Activated CD4-positive, alpha-beta memory T cell treated with anti-CD3 and anti-CD28 coated beads, Interleukin-2, amount 10 ng/mL, durations not matched to agents 7 days and 5 days (primary cell): Measurements from ENCODE around the gene HEPHL1. TPM values are rescaled to one million over a fixed set of nuclear protein-coding genes. Genes with fewer than 3 reads are reported as not detected.

Source experiments
- CTCF ChIA-PET: fragments of 350-600 bp; sonication (Branson Sonifier 250); formaldehyde crosslinking; loops from one replicate; lab custom pipeline; 2021; ENCODE audit warnings: antibody characterized with exemption, inconsistent platforms; lab: Charles Lee
- POLR2A ChIA-PET: fragments of 350-600 bp; sonication (Branson Sonifier 250); formaldehyde crosslinking; loops from one replicate; lab custom pipeline; 2021; ENCODE audit warnings: antibody characterized with exemption; lab: Charles Lee
- DNase-seq: peaks from one replicate; pipeline ENCODE4 v3.0.0-alpha.2; 2020
- H3K27ac Mint-ChIP-seq: one replicate; pipeline ENCODE4 v1.8.0; 2021; ENCODE audit warnings: mild to moderate bottlenecking, mixed read lengths
- H3K27me3 Mint-ChIP-seq: one replicate; pipeline ENCODE4 v1.8.0; 2021; ENCODE audit warnings: mixed read lengths
- H3K36me3 Mint-ChIP-seq: one replicate; pipeline ENCODE4 v1.8.0; 2021; ENCODE audit warnings: low read depth, mixed read lengths
- H3K4me1 Mint-ChIP-seq: one replicate; pipeline ENCODE4 v1.8.0; 2021; ENCODE audit warnings: mixed read lengths
- H3K4me3 Mint-ChIP-seq: one replicate; pipeline ENCODE4 v1.8.0; 2021; ENCODE audit warnings: mild to moderate bottlenecking, mixed read lengths
- H3K9me3 Mint-ChIP-seq: one replicate; pipeline ENCODE4 v1.8.0; 2021; ENCODE audit warnings: mixed read lengths
- total RNA-seq, 2 experiments: library from RNA; stranded (reverse); gene quantifications; one replicate each; pipeline ENCODE4 v1.2.3, GENCODE V29; 2021

Gene HEPHL1
- total RNA-seq, 2 experiments from 2014 or later = not detected

DNA sequence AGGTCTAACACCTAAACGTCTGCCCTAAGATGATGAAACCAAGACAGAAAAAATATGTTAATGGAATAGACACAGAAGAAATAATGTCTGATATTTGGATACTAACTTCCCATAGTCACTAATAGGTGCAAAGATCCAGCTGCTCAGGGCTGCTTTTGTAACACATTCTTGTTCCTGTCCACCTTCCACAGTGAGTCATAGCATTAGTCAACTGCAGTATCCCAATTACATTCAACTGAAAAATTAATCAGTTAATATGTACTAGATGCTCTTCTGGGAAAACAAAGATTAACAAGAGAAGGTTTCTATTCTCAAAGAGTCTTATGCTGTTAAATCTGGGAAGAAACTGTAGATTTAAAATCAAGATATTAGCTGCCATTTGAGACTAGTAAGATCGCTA is 47.6 kb downstream of the HEPHL1 start:
- Mint-ChIP-seq H3K27ac (no peak overlapping the region), H3K27me3 (no peaks in the 10 kb centered on the region), H3K36me3 (no peaks in the 10 kb centered on the region), H3K4me1 (no peaks in the 10 kb centered on the region), H3K4me3 (no peak overlapping the region), H3K9me3 (no peaks in the 10 kb centered on the region)
- no peak for DNase-seq
- ChIA-PET CTCF (no interaction called here), POLR2A (no interaction called here)

DNA sequence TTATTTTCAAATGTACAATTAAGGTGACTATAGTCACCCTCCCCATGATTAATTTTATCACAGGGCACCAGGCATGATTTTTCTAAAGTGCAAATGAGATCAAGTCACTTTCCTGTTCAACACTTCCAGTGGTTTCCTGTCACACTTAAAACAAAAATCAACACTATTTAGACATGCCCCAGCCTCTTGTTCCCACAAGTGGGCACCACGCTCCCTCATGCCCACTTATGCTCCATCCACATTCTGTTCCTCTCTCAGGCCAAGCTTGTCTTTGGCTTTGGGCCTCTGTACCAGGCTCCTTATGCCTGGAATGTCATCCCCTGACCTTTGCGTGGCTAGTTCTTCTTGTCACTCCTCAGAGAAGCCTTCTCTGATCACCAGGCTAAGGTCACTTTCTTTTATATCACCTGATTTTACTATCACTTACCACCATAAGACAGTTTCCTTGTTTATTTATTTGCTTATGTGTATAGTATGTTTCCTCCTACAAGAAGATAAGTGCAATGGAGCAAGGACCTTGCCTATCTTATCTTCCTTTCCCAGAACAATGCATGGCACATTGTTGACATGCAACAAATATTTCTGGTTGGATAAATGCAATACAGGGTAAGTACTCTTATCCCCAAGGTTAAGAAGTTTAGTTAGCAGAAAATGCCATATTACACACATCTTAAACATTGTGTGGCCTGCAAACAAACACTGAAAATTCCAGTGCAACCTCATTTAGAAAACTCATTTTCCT is 56.6 kb downstream of the HEPHL1 start:
- DNase-seq = no peak
- ChIA-PET POLR2A (no interaction called here), CTCF (no interaction called here)
- H3K27ac Mint-ChIP-seq = no peak overlapping the region
- H3K27me3 Mint-ChIP-seq = peaks cover 7% of the 10 kb centered on the region
- H3K36me3 Mint-ChIP-seq = no peaks in the 10 kb centered on the region
- H3K9me3 Mint-ChIP-seq = no peaks in the 10 kb centered on the region
- H3K4me3 Mint-ChIP-seq = no peak overlapping the region
- no peaks in the 10 kb centered on the region for H3K4me1 Mint-ChIP-seq

DNA sequence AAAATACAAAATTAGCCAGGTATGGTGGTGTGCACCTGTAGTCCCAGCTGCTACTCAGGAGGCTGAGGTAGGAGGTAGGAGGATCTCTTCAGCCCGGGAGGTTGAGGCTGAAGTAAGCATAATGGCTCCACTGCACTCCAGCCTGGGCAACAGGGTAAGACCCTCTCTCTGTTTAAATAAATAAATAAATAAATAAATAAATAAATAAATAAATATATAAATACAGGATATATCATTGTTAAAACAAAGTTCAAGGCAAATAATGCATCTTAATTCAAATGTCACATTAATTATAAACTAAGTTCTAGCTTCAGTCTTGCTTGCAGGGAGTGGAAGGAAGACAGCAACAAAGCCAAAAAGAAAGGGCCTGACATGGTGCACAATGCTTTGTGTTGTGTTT is 63.0 kb downstream of the HEPHL1 start:
- Mint-ChIP-seq H3K36me3 (no peaks in the 10 kb centered on the region), H3K27ac (no peak overlapping the region), H3K27me3 (peaks cover 12% of the 10 kb centered on the region), H3K4me1 (no peaks in the 10 kb centered on the region), H3K9me3 (no peaks in the 10 kb centered on the region), H3K4me3 (no peak overlapping the region)
- POLR2A ChIA-PET = no interaction called here
- CTCF ChIA-PET = no interaction called here
- DNase-seq = no peak

DNA sequence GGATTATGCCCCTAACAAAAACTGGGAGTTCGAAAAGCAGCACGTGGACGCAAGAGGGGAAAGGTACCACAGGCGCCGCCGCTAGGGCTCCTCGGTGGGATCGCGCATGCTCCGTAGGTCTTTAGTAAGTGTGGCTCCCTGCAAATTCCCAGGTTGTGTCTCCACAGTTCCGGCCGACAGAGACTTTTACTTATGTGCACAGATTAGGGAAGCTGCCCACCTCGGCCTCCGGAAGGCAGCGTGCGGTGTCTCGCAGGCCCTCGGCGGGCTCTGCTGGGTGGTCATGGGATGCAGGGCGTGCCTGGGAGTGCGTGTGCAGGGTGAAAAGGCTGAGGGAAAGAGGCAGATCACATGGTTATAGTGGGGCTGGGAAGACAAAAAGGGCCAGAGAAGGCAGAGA is 67.8 kb downstream of the HEPHL1 start:
- CTCF ChIA-PET = no interaction called here

DNA sequence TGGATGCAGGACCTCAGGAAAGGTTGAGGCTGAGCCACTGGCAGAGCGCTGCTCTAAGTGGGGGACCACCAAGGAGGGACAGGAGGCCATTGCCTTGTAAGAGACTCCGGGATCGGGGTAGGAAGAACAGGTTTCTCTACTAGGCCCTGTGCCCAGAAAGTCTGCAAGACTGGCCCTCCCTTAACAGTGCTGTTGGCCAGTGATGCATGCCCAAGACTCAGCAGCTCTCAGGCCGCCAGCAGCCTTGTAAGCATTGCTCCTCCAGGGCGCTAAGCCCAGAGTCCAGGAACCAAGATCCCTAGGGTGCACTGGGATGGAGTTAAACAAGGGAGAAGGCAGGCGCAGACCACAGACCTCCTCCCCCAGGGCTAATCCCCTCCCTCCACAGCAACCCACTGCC is 68.2 kb downstream of the HEPHL1 start:
- Mint-ChIP-seq H3K36me3 (no peaks in the 10 kb centered on the region), H3K27ac (no peak overlapping the region), H3K9me3 (no peaks in the 10 kb centered on the region), H3K4me3 (no peak overlapping the region), H3K4me1 (no peaks in the 10 kb centered on the region), H3K27me3 (peaks cover 5% of the 10 kb centered on the region)
- POLR2A ChIA-PET = no interaction called here
- CTCF ChIA-PET = no interaction called here
- DNase-seq = no peak

More for the DNA sequence above, 67.8 kb downstream of the HEPHL1 start:
- peaks cover 5% of the 10 kb centered on the region for H3K27me3 Mint-ChIP-seq
- H3K4me1 Mint-ChIP-seq = no peaks in the 10 kb centered on the region
- no peaks in the 10 kb centered on the region for H3K9me3 Mint-ChIP-seq
- POLR2A ChIA-PET = no interaction called here
- no peak overlapping the region for H3K4me3 Mint-ChIP-seq
- DNase-seq = no peak
- H3K36me3 Mint-ChIP-seq = no peaks in the 10 kb centered on the region
- H3K27ac Mint-ChIP-seq = no peak overlapping the region

DNA sequence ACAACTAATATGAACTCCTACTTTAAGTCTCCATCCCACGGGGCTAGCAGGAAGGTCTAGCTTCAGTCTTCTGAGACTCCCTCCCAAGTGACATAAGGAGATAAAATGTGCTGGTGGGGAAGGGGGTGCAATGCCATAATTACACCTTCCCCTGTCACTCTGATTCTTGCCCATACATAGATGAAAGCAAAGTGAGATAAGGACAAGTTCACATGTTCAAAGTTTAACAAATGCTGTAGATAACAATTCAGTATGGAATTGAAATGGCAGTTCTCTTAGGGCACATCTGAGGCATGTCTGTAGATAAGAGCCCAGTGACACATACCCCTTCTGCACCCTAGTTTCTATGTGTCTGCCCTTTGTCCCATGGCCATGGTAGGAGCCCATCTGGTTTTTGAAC is 69.2 kb downstream of the HEPHL1 start:
- no peak overlapping the region for H3K4me3 Mint-ChIP-seq
- no peaks in the 10 kb centered on the region for H3K9me3 Mint-ChIP-seq
- no peaks in the 10 kb centered on the region for H3K36me3 Mint-ChIP-seq
- ChIA-PET CTCF (no interaction called here), POLR2A (no interaction called here)
- DNase-seq = no peak
- H3K27me3 Mint-ChIP-seq = peaks cover 5% of the 10 kb centered on the region
- H3K4me1 Mint-ChIP-seq = no peaks in the 10 kb centered on the region
- H3K27ac Mint-ChIP-seq = no peak overlapping the region

DNA sequence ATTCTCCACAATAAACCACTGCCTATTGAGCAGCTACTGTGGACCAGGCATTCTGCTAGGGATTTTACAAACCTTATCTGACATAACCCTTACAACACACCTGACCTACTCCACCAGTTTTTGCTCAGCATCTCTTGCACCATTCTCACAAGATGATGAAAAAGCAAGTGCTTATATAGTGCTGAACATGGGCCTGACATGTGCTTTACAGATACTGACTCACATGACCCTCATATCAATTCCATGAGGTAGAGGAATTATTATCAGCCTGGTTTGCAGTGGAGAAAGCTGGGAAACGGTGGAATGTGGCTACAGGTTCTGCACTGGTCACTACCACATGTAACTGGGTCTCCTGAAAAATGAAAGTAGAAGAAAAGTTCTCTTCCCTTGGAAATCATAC is 69.9 kb downstream of the HEPHL1 start:
- H3K4me3 Mint-ChIP-seq = no peak overlapping the region
- no peaks in the 10 kb centered on the region for H3K4me1 Mint-ChIP-seq
- ChIA-PET POLR2A (no interaction called here), CTCF (no interaction called here)
- DNase-seq = no peak
- H3K36me3 Mint-ChIP-seq = no peaks in the 10 kb centered on the region
- H3K9me3 Mint-ChIP-seq = no peaks in the 10 kb centered on the region
- H3K27me3 Mint-ChIP-seq = peaks cover 5% of the 10 kb centered on the region
- no peak overlapping the region for H3K27ac Mint-ChIP-seq

DNA sequence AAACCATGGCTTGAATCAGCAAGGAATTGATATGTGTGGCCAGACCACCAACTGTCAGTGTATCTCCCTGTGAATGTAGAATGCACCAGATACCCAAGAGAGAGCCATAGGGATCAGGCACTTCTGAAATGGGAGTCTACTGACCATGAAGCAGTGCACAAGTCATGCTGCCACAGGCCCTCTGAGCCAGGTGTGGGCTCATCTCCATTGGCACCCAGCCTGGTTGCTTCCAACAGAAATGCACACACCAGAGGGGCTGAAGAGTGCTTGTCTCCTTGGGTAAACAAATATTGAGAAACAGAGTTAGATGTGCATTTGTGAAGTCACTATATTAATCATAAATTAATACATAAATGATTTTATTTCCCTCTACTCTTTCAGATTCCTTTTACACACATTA is 79.1 kb downstream of the HEPHL1 start:
- H3K4me1 Mint-ChIP-seq = no peaks in the 10 kb centered on the region
- H3K27me3 Mint-ChIP-seq = no peaks in the 10 kb centered on the region
- H3K9me3 Mint-ChIP-seq = no peaks in the 10 kb centered on the region
- DNase-seq = no peak
- CTCF ChIA-PET = no interaction called here
- H3K4me3 Mint-ChIP-seq = no peak overlapping the region
- POLR2A ChIA-PET = no interaction called here
- H3K36me3 Mint-ChIP-seq = no peaks in the 10 kb centered on the region
- no peak overlapping the region for H3K27ac Mint-ChIP-seq

DNA sequence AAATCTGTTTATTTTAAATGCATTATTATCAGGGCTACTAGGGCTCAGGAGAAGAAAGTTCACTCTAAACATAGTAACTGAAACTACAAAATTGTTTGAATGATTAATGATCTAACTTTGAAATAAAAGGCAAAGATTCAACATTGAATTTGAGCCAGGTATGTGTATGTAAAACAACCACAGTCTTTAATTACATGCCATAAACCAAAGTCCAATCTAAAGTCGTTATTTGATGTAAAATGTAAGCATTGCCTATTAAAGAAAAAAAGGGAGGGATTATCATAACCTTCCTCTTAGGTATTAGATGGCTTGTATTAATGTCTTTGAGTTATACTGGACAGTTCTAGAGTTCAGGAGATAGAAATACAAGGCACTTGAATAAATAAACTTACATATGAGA is 82.3 kb downstream of the HEPHL1 start:
- Mint-ChIP-seq H3K27me3 (peaks cover 3% of the 10 kb centered on the region), H3K4me3 (no peak overlapping the region), H3K9me3 (no peaks in the 10 kb centered on the region), H3K4me1 (no peaks in the 10 kb centered on the region), H3K27ac (no peak overlapping the region), H3K36me3 (no peaks in the 10 kb centered on the region)
- POLR2A ChIA-PET = no interaction called here
- DNase-seq = no peak
- CTCF ChIA-PET = no interaction called here

DNA sequence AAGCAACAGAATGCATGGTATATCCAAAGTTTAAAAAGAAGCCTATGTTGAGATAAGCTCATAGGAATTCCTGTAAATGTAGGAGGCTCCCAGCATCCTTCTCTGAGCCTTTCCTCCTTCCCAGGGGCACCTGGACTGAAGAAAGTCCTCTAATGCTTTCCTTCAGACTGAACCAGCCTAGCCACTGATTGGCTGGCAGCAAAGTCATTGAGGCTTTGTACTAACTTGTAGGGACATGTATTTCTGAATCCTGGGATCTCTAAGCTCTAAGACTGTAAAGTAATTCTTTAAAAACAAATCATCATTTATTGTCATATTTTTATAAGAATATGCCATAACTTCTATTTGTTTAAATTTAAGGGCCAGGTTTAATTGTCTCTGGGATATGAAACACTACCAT is 83.6 kb downstream of the HEPHL1 start:
- H3K36me3 Mint-ChIP-seq = no peaks in the 10 kb centered on the region
- no peaks in the 10 kb centered on the region for H3K4me1 Mint-ChIP-seq
- CTCF ChIA-PET = no interaction called here
- peaks cover 2% of the 10 kb centered on the region for H3K9me3 Mint-ChIP-seq
- no peak overlapping the region for H3K4me3 Mint-ChIP-seq
- H3K27me3 Mint-ChIP-seq = peaks cover 5% of the 10 kb centered on the region
- DNase-seq = no peak
- H3K27ac Mint-ChIP-seq = no peak overlapping the region
- POLR2A ChIA-PET = no interaction called here

DNA sequence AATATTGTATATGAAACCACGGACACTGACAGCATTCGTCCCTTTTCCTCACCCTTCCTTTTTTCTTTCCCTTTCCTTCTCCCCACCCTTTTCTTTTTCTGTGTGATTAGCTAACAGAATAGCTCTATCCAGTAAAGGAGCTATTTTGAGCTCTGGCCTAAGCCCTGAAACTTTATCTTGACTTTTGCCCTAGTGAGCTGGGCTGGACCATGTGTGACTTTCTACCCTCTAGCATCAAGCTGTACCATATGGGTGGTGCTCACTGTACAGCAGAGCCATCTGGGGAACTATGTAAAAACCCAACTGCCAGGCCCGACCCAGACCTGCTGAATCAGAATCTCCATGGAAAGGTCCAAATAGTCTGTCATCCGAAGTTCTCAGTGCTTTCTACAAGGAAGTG is 85.6 kb downstream of the HEPHL1 start:
- H3K4me3 Mint-ChIP-seq = no peak overlapping the region
- peaks cover 7% of the 10 kb centered on the region for H3K27me3 Mint-ChIP-seq
- CTCF ChIA-PET = no interaction called here
- POLR2A ChIA-PET = no interaction called here
- no peaks in the 10 kb centered on the region for H3K4me1 Mint-ChIP-seq
- H3K27ac Mint-ChIP-seq = no peak overlapping the region
- no peaks in the 10 kb centered on the region for H3K36me3 Mint-ChIP-seq
- no peak for DNase-seq
- H3K9me3 Mint-ChIP-seq = peaks cover 2% of the 10 kb centered on the region

DNA sequence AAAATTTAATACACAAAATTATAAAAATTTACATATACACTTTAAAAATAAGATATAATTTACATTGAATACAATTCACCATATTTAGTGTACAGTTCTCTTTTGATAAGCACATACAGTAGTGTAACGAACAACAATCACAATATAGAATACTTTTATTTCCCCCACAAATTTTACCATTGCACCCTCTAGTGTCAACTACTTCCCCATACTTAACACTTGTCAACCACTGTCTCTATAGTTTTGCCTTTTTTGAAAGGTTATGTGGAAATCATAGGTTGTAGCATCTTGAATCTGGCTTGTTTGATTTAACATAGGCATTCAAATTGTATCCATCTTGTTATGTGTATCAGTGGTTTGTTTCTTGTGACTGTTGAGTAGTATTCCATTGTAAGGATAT is 86.2 kb downstream of the HEPHL1 start:
- H3K9me3 Mint-ChIP-seq = peaks cover 2% of the 10 kb centered on the region
- CTCF ChIA-PET = no interaction called here

DNA sequence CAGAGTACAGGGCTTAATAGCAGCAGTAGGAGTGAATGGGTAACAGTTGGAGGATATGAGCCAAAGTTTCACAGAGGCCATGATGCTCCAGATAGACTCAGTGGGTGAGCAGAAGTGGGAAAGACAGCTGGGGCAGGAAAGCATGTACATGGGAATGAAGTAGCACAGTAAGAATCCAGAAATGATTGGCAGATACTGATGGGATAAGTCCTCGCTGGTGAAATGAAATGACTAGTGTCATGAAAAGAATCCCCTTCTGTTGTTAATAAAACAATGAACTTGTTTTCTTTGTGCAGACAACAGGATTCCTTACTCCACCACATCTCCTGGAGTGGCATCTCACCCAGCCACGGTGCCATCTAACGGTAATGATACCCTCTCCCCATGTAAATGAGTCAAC is 90.1 kb downstream of the HEPHL1 start:
- POLR2A ChIA-PET = no interaction called here

More for the DNA sequence above, 86.2 kb downstream of the HEPHL1 start:
- POLR2A ChIA-PET = no interaction called here
- Mint-ChIP-seq H3K36me3 (no peaks in the 10 kb centered on the region), H3K27me3 (peaks cover 7% of the 10 kb centered on the region), H3K4me1 (no peaks in the 10 kb centered on the region), H3K27ac (no peak overlapping the region), H3K4me3 (no peak overlapping the region)
- no peak for DNase-seq

DNA sequence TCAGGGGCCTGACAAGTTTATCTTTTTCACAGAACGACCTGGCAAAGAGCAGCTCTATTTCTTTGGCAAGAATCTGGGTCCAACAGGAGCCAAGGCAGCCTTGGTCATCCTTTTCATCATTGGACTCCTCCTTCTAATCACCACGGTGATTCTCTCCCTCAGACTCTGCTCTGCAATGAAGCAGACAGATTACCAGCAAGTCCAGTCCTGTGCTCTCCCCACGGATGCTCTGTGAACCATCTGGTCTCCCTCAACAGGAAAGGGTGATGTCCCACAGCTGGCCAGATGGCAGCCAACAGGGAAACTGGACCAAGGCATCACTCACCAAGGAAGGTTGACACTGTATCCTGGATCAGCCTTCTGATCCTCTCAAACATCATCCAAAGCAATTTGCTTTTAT is 90.5 kb downstream of the HEPHL1 start:
- no peak overlapping the region for H3K4me3 Mint-ChIP-seq
- no peaks in the 10 kb centered on the region for H3K36me3 Mint-ChIP-seq
- peaks cover 14% of the 10 kb centered on the region for H3K27me3 Mint-ChIP-seq
- no peak overlapping the region for H3K27ac Mint-ChIP-seq
- ChIA-PET CTCF (no interaction called here), POLR2A (no interaction called here)
- H3K4me1 Mint-ChIP-seq = no peaks in the 10 kb centered on the region
- DNase-seq = no peak
- H3K9me3 Mint-ChIP-seq = peaks cover 2% of the 10 kb centered on the region

More for the DNA sequence above, 90.1 kb downstream of the HEPHL1 start:
- H3K36me3 Mint-ChIP-seq = no peaks in the 10 kb centered on the region
- CTCF ChIA-PET = no interaction called here
- no peak overlapping the region for H3K4me3 Mint-ChIP-seq
- H3K9me3 Mint-ChIP-seq = peaks cover 2% of the 10 kb centered on the region
- no peak overlapping the region for H3K27ac Mint-ChIP-seq
- peaks cover 15% of the 10 kb centered on the region for H3K27me3 Mint-ChIP-seq
- DNase-seq = no peak
- H3K4me1 Mint-ChIP-seq = no peaks in the 10 kb centered on the region
